Parathyroid adenoma (tissue), 2 donors: Measurements from ENCODE around the gene C10orf120.

Experiments
- H2AFZ ChIP-seq: fragments of 300-600 bp; sonication (generic); one replicate; pipeline ENCODE4 v1.7.0; 2017; ENCODE audit warnings: antibody characterized with exemption, mild to moderate bottlenecking
- H3K27ac ChIP-seq: fragments of 300-600 bp; sonication (generic); one replicate; pipeline ENCODE4 v1.7.0; 2017
- H3K27me3 ChIP-seq: fragments of 300-600 bp; sonication (generic); one replicate; pipeline ENCODE4 v1.7.0; 2017; ENCODE audit warnings: low read length; ENCODE audit not compliant: control insufficient read depth, insufficient read depth
- H3K36me3 ChIP-seq: fragments of 300-600 bp; sonication (generic); one replicate; pipeline ENCODE4 v1.7.0; 2017; ENCODE audit warnings: low read length; ENCODE audit not compliant: control insufficient read depth, insufficient read depth
- H3K4me1 ChIP-seq: fragments of 300-600 bp; sonication (generic); one replicate; pipeline ENCODE4 v1.7.0; 2017; ENCODE audit warnings: control low read depth
- H3K4me2 ChIP-seq: fragments of 300-600 bp; sonication (generic); one replicate; pipeline ENCODE4 v1.7.0; 2017; ENCODE audit warnings: low read length
- H3K4me3 ChIP-seq: fragments of 300-600 bp; sonication (generic); one replicate; pipeline ENCODE4 v1.7.0; 2017; ENCODE audit warnings: low read depth, low read length
- H3K79me2 ChIP-seq: fragments of 300-600 bp; sonication (generic); one replicate; pipeline ENCODE4 v1.7.0; 2017; ENCODE audit warnings: control low read depth
- H3K9ac ChIP-seq: fragments of 300-600 bp; sonication (generic); one replicate; pipeline ENCODE4 v1.7.0; 2017; ENCODE audit warnings: mild to moderate bottlenecking
- H3K9me3 ChIP-seq: fragments of 300-600 bp; sonication (generic); one replicate; pipeline ENCODE4 v1.7.0; 2017; ENCODE audit warnings: low read length; ENCODE audit not compliant: control insufficient read depth
- TF ChIP-seq, protein P1 (sequence below): fragments of 300-600 bp; sonication (generic); IDR thresholded peaks from one replicate; pipeline ENCODE4 v1.7.0; 2017; ENCODE audit warnings: antibody characterized with exemption, mild to moderate bottlenecking
- donor health status: primary hyperparathyroidism.

The C10orf120 gene

GRCh38 chr10:122657729-122658128 lies 41.9 kb downstream of the C10orf120 start:
- Histone ChIP-seq H3K79me2 (no peaks in the 10 kb centered on the region), H2AFZ (no peak overlapping the region), H3K9me3 (no peaks in the 10 kb centered on the region), H3K4me3 (no peak overlapping the region), H3K4me1 (no peaks in the 10 kb centered on the region), H3K4me2 (no peak overlapping the region), H3K27ac (no peak overlapping the region), H3K27me3 (no peaks in the 10 kb centered on the region), H3K36me3 (no peaks in the 10 kb centered on the region), H3K9ac (no peak overlapping the region)
- TF ChIP-seq, protein P1, sequence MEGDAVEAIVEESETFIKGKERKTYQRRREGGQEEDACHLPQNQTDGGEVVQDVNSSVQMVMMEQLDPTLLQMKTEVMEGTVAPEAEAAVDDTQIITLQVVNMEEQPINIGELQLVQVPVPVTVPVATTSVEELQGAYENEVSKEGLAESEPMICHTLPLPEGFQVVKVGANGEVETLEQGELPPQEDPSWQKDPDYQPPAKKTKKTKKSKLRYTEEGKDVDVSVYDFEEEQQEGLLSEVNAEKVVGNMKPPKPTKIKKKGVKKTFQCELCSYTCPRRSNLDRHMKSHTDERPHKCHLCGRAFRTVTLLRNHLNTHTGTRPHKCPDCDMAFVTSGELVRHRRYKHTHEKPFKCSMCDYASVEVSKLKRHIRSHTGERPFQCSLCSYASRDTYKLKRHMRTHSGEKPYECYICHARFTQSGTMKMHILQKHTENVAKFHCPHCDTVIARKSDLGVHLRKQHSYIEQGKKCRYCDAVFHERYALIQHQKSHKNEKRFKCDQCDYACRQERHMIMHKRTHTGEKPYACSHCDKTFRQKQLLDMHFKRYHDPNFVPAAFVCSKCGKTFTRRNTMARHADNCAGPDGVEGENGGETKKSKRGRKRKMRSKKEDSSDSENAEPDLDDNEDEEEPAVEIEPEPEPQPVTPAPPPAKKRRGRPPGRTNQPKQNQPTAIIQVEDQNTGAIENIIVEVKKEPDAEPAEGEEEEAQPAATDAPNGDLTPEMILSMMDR, result no peak

DNA sequence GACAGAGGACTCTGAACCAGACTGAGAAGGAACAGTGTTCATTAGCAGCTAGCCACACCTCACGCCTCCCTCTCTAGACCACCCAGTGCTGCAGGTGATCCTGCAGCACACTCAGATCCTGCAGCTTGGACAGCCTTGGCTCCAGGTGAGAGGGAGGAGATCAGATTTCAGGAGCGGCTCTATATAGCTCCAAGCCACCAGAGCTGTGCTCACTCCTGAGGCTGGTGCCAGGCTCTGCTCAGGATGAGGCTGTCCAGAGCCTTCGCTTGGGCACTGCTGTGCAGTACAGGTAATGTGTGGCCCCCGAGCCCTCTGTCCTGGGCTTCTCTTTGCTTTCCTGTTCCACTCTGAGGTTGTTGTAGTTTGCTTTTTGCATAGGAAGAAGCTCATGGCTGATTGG lies 42.4 kb downstream of the C10orf120 start:
- H3K36me3 ChIP-seq, result no peaks in the 10 kb centered on the region
- H3K79me2 ChIP-seq, result no peaks in the 10 kb centered on the region
- H3K4me3 ChIP-seq, result no peak overlapping the region
- TF ChIP-seq, protein P1, result no peak
- no peak overlapping the region for H3K9ac ChIP-seq
- H2AFZ ChIP-seq, result no peak overlapping the region
- H3K4me1 ChIP-seq, result no peaks in the 10 kb centered on the region
- no peaks in the 10 kb centered on the region for H3K9me3 ChIP-seq
- H3K27ac ChIP-seq, result no peak overlapping the region
- no peak overlapping the region for H3K4me2 ChIP-seq
- no peaks in the 10 kb centered on the region for H3K27me3 ChIP-seq

- H2AFZ ChIP-seq, result no peak overlapping the region
- no peaks in the 10 kb centered on the region for H3K79me2 ChIP-seq
- no peaks in the 10 kb centered on the region for H3K36me3 ChIP-seq
- no peak overlapping the region for H3K4me3 ChIP-seq
- H3K4me2 ChIP-seq, result no peak overlapping the region
- H3K27ac ChIP-seq, result no peak overlapping the region
- no peaks in the 10 kb centered on the region for H3K4me1 ChIP-seq
- H3K9me3 ChIP-seq, result no peaks in the 10 kb centered on the region
- no peak overlapping the region for H3K9ac ChIP-seq
- H3K27me3 ChIP-seq, result no peaks in the 10 kb centered on the region
- TF ChIP-seq, protein P1, result no peak
These were observed 42.9 kb downstream of the C10orf120 start for GRCh38 chr10:122656741-122657140.

GRCh38 chr10:122656308-122656705 lies 43.3 kb downstream of the C10orf120 start:
- TF ChIP-seq, protein P1, result no peak
- Histone ChIP-seq H3K36me3 (no peaks in the 10 kb centered on the region), H3K79me2 (no peaks in the 10 kb centered on the region), H3K9me3 (no peaks in the 10 kb centered on the region), H3K9ac (no peak overlapping the region), H3K4me2 (no peak overlapping the region), H3K4me1 (no peaks in the 10 kb centered on the region), H3K27me3 (no peaks in the 10 kb centered on the region), H2AFZ (no peak overlapping the region), H3K27ac (no peak overlapping the region), H3K4me3 (no peak overlapping the region)

DNA sequence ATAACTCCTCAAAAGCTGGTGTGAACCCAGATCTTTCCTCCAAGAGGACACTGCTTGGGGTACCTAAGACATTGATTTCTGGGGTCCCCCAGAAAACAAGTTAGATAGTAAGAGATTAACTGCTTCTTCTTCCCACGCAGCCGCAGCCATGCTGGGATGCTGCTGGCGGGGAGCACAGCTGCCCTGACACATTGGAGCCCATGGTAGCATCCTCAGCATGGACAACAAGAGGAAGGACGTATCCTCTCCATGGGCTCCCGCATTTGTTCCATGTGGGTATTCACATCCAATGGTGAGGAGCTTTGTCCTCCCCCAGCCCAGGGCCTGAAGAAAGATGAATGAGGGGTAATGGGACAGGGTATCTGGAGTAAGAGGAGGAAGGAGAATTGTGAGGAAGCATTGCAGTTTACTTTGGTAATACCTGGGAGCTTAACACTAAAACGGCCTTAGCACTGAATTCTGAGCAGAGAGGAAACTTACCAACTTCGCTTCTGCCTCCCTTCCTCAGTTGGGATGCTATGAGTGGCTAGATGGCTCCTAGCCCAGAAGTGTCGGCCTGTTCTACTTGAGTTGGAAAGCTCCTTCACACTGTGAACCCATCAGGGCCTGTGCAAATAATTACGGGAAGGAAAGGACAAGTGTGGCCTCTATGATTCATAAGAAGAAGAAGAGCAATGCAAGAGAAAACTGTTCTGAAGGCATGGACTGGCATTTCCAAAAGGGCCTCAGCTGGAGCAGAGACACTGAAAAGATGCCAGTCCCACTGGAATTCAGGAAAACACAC lies 43.9 kb downstream of the C10orf120 start:
- H2AFZ ChIP-seq, result no peak overlapping the region
- H3K79me2 ChIP-seq, result no peaks in the 10 kb centered on the region
- no peak overlapping the region for H3K4me2 ChIP-seq
- H3K9me3 ChIP-seq, result no peaks in the 10 kb centered on the region
- no peak overlapping the region for H3K9ac ChIP-seq
- no peak overlapping the region for H3K27ac ChIP-seq
- no peaks in the 10 kb centered on the region for H3K36me3 ChIP-seq
- H3K4me1 ChIP-seq, result no peaks in the 10 kb centered on the region
- H3K27me3 ChIP-seq, result no peaks in the 10 kb centered on the region
- no peak overlapping the region for H3K4me3 ChIP-seq
- TF ChIP-seq, protein P1, result no peak
